ENCODE data around the gene RIPPLY1.

RIPPLY1 gene

DNA sequence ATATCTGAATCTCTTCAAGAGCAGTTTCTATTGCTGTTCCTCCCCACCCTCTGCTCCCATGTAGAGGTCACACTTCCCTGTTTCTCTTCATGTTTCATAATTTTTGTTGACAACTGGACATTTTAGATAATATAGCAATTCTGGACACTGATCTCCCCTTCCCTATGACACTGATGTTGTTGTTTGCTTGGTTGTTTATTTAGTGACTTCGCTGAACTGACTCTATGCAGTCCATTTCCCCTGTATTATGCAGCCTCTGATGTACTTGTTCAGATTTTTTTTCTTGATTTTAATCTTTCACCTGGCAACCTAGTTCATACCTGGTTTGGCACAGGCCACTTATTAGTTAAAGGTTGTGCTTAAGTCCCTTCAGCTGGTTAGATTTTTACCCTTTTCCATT lies 46.2 kb upstream of the RIPPLY1 start (continued):
- TF ChIP-seq ARNTL (CRISPR knock-in tag; IDR thresholded peaks at IDR 0.05; ENCODE audit: borderline replicate concordance, low read depth) (no peak), CSRNP3 (CRISPR knock-in tag; IDR thresholded peaks at IDR 0.05) (no peak), TOX (CRISPR knock-in tag; IDR thresholded peaks at IDR 0.05; ENCODE audit: borderline replicate concordance) (no peak), PPARA (CRISPR knock-in tag; IDR thresholded peaks at IDR 0.05; ENCODE audit: borderline replicate concordance) (no peak), ISL1 (CRISPR knock-in tag; IDR thresholded peaks at IDR 0.05) (no peak), ZNF8 (CRISPR knock-in tag; IDR thresholded peaks at IDR 0.05) (no peak), GLIS3 (CRISPR knock-in tag; IDR thresholded peaks at IDR 0.05) (no peak), ZNF70 (CRISPR knock-in tag; IDR thresholded peaks at IDR 0.05) (no peak)
- TF ChIP-seq, protein P1, sequence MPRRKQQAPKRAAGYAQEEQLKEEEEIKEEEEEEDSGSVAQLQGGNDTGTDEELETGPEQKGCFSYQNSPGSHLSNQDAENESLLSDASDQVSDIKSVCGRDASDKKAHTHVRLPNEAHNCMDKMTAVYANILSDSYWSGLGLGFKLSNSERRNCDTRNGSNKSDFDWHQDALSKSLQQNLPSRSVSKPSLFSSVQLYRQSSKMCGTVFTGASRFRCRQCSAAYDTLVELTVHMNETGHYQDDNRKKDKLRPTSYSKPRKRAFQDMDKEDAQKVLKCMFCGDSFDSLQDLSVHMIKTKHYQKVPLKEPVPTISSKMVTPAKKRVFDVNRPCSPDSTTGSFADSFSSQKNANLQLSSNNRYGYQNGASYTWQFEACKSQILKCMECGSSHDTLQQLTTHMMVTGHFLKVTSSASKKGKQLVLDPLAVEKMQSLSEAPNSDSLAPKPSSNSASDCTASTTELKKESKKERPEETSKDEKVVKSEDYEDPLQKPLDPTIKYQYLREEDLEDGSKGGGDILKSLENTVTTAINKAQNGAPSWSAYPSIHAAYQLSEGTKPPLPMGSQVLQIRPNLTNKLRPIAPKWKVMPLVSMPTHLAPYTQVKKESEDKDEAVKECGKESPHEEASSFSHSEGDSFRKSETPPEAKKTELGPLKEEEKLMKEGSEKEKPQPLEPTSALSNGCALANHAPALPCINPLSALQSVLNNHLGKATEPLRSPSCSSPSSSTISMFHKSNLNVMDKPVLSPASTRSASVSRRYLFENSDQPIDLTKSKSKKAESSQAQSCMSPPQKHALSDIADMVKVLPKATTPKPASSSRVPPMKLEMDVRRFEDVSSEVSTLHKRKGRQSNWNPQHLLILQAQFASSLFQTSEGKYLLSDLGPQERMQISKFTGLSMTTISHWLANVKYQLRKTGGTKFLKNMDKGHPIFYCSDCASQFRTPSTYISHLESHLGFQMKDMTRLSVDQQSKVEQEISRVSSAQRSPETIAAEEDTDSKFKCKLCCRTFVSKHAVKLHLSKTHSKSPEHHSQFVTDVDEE (CRISPR knock-in tag; IDR thresholded peaks at IDR 0.05): no peak

DNA sequence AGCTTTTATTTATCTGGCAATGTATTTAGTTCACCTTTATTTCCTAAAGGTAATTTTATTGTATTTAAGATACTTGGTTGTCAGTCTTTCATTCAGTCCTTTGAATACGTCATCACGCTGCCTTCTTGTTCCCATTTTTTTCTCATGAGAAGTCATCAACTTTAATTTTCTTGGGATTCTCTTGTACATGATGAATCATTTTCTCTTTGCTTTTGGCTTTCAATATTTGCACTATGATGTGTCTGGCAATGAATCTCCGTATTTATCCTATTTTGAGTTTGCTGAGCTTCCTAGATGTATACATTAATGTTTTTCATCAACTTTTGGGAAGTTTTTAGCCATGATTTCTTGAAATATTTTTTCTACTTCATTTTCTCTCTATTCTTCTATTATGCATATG lies 45.5 kb upstream of the RIPPLY1 start:
- no peak for ATAC-seq
- TF ChIP-seq TOX (CRISPR knock-in tag; IDR thresholded peaks at IDR 0.05; ENCODE audit: borderline replicate concordance) (no peak), BACH2 (CRISPR knock-in tag; IDR thresholded peaks at IDR 0.05; ENCODE audit: borderline replicate concordance) (no peak), SNAI2 (CRISPR knock-in tag; IDR thresholded peaks at IDR 0.05) (no peak), OSR1 (CRISPR knock-in tag; IDR thresholded peaks at IDR 0.05) (no peak), ARNTL (CRISPR knock-in tag; IDR thresholded peaks at IDR 0.05; ENCODE audit: borderline replicate concordance, low read depth) (no peak), ZFP3 (CRISPR knock-in tag; IDR thresholded peaks at IDR 0.05) (no peak), PPARA (CRISPR knock-in tag; IDR thresholded peaks at IDR 0.05; ENCODE audit: borderline replicate concordance) (no peak), ZNF565 (CRISPR knock-in tag; conservative IDR thresholded peaks at IDR 0.05; ENCODE audit: low read depth) (no peak), RARB (CRISPR knock-in tag; IDR thresholded peaks at IDR 0.05) (no peak), PATZ1 (CRISPR knock-in tag; IDR thresholded peaks at IDR 0.05; ENCODE audit: borderline replicate concordance) (no peak), CSDC2 (CRISPR knock-in tag; IDR thresholded peaks at IDR 0.05) (no peak), ISL1 (CRISPR knock-in tag; IDR thresholded peaks at IDR 0.05) (no peak), CSRNP3 (CRISPR knock-in tag; IDR thresholded peaks at IDR 0.05) (no peak), ZNF70 (CRISPR knock-in tag; IDR thresholded peaks at IDR 0.05) (no peak), ZNF8 (CRISPR knock-in tag; IDR thresholded peaks at IDR 0.05) (no peak), ZC3H10 (CRISPR knock-in tag; IDR thresholded peaks at IDR 0.05) (no peak), ZFP30 (CRISPR knock-in tag; IDR thresholded peaks at IDR 0.05) (no peak)
- TF ChIP-seq, protein P2, sequence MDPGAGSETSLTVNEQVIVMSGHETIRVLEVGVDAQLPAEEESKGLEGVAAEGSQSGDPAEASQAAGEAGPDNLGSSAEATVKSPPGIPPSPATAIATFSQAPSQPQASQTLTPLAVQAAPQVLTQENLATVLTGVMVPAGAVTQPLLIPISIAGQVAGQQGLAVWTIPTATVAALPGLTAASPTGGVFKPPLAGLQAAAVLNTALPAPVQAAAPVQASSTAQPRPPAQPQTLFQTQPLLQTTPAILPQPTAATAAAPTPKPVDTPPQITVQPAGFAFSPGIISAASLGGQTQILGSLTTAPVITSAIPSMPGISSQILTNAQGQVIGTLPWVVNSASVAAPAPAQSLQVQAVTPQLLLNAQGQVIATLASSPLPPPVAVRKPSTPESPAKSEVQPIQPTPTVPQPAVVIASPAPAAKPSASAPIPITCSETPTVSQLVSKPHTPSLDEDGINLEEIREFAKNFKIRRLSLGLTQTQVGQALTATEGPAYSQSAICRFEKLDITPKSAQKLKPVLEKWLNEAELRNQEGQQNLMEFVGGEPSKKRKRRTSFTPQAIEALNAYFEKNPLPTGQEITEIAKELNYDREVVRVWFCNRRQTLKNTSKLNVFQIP (CRISPR knock-in tag; IDR thresholded peaks at IDR 0.05; ENCODE audit: borderline replicate concordance, low read depth): no peak
- TF ChIP-seq, protein P3, sequence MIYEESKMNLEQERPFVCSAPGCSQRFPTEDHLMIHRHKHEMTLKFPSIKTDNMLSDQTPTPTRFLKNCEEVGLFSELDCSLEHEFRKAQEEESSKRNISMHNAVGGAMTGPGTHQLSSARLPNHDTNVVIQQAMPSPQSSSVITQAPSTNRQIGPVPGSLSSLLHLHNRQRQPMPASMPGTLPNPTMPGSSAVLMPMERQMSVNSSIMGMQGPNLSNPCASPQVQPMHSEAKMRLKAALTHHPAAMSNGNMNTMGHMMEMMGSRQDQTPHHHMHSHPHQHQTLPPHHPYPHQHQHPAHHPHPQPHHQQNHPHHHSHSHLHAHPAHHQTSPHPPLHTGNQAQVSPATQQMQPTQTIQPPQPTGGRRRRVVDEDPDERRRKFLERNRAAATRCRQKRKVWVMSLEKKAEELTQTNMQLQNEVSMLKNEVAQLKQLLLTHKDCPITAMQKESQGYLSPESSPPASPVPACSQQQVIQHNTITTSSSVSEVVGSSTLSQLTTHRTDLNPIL (CRISPR knock-in tag; IDR thresholded peaks at IDR 0.05; ENCODE audit: low read depth): no peak
